ENCODE results near the gene GPX2.

Gene GPX2

DNA sequence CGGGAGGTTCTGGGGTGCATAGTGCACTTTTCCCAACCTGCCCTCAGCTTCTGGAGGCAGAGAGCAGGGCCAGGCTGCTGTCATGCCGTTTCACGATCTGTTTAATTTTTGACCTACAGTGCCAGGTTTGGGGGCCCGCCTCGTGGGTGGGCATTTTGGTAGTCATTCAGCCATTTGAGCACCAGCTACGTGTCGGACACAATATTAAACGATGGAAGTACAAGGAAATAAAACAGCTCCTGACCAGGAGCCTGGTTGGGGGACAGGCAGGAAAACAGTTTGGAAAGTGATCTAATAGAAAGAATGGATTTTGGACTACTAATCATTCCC is 44.9 kb upstream of the GPX2 start:
- TF ChIP-seq SPI1 (IDR thresholded peaks at IDR 0.05; ENCODE audit: borderline replicate concordance, low read depth) (no peak), POLR2AphosphoS5 (IDR thresholded peaks at IDR 0.05; ENCODE audit: low read depth) (no peak), GABPA (IDR thresholded peaks at IDR 0.05; ENCODE audit: low read depth) (no peak)
- TF ChIP-seq, protein P1, sequence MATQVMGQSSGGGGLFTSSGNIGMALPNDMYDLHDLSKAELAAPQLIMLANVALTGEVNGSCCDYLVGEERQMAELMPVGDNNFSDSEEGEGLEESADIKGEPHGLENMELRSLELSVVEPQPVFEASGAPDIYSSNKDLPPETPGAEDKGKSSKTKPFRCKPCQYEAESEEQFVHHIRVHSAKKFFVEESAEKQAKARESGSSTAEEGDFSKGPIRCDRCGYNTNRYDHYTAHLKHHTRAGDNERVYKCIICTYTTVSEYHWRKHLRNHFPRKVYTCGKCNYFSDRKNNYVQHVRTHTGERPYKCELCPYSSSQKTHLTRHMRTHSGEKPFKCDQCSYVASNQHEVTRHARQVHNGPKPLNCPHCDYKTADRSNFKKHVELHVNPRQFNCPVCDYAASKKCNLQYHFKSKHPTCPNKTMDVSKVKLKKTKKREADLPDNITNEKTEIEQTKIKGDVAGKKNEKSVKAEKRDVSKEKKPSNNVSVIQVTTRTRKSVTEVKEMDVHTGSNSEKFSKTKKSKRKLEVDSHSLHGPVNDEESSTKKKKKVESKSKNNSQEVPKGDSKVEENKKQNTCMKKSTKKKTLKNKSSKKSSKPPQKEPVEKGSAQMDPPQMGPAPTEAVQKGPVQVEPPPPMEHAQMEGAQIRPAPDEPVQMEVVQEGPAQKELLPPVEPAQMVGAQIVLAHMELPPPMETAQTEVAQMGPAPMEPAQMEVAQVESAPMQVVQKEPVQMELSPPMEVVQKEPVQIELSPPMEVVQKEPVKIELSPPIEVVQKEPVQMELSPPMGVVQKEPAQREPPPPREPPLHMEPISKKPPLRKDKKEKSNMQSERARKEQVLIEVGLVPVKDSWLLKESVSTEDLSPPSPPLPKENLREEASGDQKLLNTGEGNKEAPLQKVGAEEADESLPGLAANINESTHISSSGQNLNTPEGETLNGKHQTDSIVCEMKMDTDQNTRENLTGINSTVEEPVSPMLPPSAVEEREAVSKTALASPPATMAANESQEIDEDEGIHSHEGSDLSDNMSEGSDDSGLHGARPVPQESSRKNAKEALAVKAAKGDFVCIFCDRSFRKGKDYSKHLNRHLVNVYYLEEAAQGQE (IDR thresholded peaks at IDR 0.05; ENCODE audit: insufficient replicate concordance, low read depth), result no peak
- TF ChIP-seq, protein P2, sequence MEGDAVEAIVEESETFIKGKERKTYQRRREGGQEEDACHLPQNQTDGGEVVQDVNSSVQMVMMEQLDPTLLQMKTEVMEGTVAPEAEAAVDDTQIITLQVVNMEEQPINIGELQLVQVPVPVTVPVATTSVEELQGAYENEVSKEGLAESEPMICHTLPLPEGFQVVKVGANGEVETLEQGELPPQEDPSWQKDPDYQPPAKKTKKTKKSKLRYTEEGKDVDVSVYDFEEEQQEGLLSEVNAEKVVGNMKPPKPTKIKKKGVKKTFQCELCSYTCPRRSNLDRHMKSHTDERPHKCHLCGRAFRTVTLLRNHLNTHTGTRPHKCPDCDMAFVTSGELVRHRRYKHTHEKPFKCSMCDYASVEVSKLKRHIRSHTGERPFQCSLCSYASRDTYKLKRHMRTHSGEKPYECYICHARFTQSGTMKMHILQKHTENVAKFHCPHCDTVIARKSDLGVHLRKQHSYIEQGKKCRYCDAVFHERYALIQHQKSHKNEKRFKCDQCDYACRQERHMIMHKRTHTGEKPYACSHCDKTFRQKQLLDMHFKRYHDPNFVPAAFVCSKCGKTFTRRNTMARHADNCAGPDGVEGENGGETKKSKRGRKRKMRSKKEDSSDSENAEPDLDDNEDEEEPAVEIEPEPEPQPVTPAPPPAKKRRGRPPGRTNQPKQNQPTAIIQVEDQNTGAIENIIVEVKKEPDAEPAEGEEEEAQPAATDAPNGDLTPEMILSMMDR (IDR thresholded peaks at IDR 0.05; ENCODE audit: insufficient read depth, low read length), result no peak
- DNase-seq (ENCODE audit: low read depth in 1 of 2, low spot score in 1 of 2), result no peak
- Histone ChIP-seq H3K4me3 (replicated peaks; ENCODE audit: insufficient read depth, low read length) (peak overlapping the region; percentile 54), H3K27me3 (ENCODE audit: insufficient read depth, poor library complexity, severe bottlenecking) (no peaks in the 10 kb centered on the region), H3K27ac (replicated peaks) (peak overlapping the region; percentile 78)

DNA sequence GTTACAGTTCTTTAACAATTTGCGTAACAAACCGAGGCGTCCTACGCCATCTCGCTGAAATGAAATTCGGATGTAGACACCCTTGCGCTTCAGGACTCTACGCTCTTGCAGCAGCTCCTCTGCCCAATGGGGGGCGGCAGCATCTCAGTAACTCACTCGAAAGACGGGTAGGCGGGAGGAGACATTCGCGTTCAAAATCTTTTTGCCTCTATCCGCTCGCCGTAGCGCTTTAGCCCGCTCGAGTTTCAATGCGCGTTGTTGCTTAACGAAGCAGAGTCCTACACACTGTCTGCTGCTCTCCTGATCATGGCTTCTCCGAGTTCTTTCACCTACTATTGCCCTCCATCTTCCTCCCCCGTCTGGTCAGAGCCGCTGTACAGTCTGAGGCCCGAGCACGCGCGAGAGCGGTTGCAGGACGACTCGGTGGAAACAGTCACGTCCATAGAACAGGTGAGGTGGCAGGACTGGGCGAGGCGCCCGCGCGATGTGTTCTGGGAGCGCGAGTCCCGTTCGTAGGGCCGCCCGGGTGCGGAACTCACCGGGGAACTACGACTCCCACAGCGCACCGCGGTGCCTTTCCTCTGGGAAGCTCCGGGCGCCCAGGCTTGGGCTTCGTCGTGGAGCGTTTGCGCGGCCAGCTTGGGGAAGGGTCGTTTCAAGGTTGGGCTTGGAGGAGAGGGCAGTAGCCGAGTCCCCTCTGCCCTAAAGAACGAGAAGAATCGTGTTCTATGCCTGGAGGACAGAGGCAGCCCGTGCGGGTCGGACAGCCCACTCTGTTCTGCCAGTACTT is 44.3 kb upstream of the GPX2 start, which contains the start of gene FNTB:
Gene FNTB, plus strand, starts transcription at position 248 of the 790 bp plus-strand sequence. Its CDS starts 59 bp downstream, at position 307.
- DNase-seq (ENCODE audit: low read depth in 1 of 2, low spot score in 1 of 2), result peak; percentile 81 to 91
- TF ChIP-seq, protein P2 (IDR thresholded peaks at IDR 0.05; ENCODE audit: insufficient read depth, low read length), result peak; percentile 53
- TF ChIP-seq POLR2AphosphoS5 (IDR thresholded peaks at IDR 0.05; ENCODE audit: low read depth), result peak; percentile 56
- TF ChIP-seq, protein P1 (IDR thresholded peaks at IDR 0.05; ENCODE audit: insufficient replicate concordance, low read depth), result no peak
- Histone ChIP-seq H3K27me3 (ENCODE audit: insufficient read depth, poor library complexity, severe bottlenecking) (no peaks in the 10 kb centered on the region), H3K27ac (replicated peaks) (peak within 1 kb of the TSS; percentile 78), H3K4me3 (replicated peaks; ENCODE audit: insufficient read depth, low read length) (peak within 1 kb of the TSS; percentile 54)

DNA sequence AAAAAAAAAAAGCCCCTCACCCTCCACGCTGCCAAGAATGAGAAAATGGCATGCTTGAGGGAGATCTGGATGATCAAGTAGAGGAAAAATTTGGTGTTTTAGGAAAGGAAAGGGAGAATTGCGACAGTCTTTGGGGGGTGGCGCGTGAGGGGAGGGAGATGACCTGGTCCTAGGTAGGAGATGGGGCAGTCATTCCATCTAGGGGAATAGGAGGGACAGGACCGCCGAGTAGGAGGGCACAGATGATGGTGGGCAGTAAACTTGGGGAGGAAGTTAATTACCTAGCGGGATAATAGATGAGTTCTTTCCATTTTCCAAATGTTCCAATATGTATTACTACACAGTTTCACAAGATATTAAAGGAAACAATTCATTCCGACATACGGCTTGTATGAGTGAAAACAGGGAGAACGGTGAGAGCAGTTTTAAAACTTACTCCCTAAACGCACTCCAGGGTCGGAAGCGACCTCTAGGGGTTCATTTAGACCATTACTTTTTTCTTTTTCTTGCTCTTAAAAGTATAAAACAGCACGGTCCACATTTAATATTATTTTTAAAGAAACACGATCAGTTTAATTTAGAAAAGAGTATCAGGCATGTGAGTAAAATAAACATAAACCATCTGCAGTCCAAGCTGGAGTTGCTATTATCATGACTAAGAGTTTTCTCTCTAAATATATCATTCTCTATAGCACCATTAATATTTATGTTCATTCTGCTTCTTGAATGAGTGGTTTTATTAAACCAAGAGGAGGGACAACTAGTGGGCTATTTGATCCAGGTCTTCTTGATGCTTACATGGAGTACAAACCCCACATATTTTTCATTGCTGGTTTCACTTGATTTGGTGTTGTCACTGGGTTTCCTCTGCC is 41.1 kb upstream of the GPX2 start:
- no peak for TF ChIP-seq SPI1 (IDR thresholded peaks at IDR 0.05; ENCODE audit: borderline replicate concordance, low read depth)
- TF ChIP-seq, protein P2 (IDR thresholded peaks at IDR 0.05; ENCODE audit: insufficient read depth, low read length), result peak; percentile 7
- no peaks in the 10 kb centered on the region for H3K27me3 ChIP-seq (ENCODE audit: insufficient read depth, poor library complexity, severe bottlenecking)
- peak in 1 of 2 experiments; percentile 15 for DNase-seq (ENCODE audit: low read depth in 1 of 2, low spot score in 1 of 2)
- H3K4me3 ChIP-seq (replicated peaks; ENCODE audit: insufficient read depth, low read length), result no peak overlapping the region
- no peak overlapping the region for H3K27ac ChIP-seq (replicated peaks)

Data from HL-60 (cell line).